SK-N-SH treated with all-trans-retinoic acid at 6 μM for 48 hours (cell line): ENCODE data around the gene TRMT13.

Experiments used
- CSDC2 ChIP-seq: fragments of 250-450 bp; sonication (Bioruptor Pico); IDR thresholded peaks from 2 replicates; pipeline ENCODE4 v1.5.0; 2020; ENCODE audit warnings: mild to moderate bottlenecking, moderate library complexity
- RARB ChIP-seq: fragments of 250-450 bp; sonication (Bioruptor Pico); IDR thresholded peaks from 2 replicates; pipeline ENCODE4 v1.8.0; 2021; ENCODE audit warnings: mild to moderate bottlenecking, moderate library complexity
- ZFP30 ChIP-seq: fragments of 450-650 bp; formaldehyde crosslinking; IDR thresholded peaks from 2 replicates; pipeline ENCODE4 v1.5.0; 2022; ENCODE audit warnings: mild to moderate bottlenecking, moderate library complexity
- TF ChIP-seq, protein P1 (sequence below): fragments of 250-450 bp; sonication (Bioruptor Pico); IDR thresholded peaks from 2 replicates; pipeline ENCODE4 v1.8.0; 2020; ENCODE audit warnings: mild to moderate bottlenecking, moderate library complexity, borderline replicate concordance
- TF ChIP-seq, protein P2 (sequence below): fragments of 250-450 bp; sonication (Bioruptor Pico); IDR thresholded peaks from 2 replicates; pipeline ENCODE4 v1.5.1; 2020; ENCODE audit warnings: low read depth, mild to moderate bottlenecking, moderate library complexity
- TF ChIP-seq, protein P3 (sequence below): fragments of 250-450 bp; sonication (Bioruptor Pico); IDR thresholded peaks from 2 replicates; pipeline ENCODE4 v1.5.1; 2021; ENCODE audit warnings: mild to moderate bottlenecking, moderate library complexity

GRCh38 chr1:100134872-100135271 lies 1.9 kb downstream of the TRMT13 start:
- TF ChIP-seq CSDC2 (CRISPR knock-in tag), result no peak
- TF ChIP-seq, protein P1, sequence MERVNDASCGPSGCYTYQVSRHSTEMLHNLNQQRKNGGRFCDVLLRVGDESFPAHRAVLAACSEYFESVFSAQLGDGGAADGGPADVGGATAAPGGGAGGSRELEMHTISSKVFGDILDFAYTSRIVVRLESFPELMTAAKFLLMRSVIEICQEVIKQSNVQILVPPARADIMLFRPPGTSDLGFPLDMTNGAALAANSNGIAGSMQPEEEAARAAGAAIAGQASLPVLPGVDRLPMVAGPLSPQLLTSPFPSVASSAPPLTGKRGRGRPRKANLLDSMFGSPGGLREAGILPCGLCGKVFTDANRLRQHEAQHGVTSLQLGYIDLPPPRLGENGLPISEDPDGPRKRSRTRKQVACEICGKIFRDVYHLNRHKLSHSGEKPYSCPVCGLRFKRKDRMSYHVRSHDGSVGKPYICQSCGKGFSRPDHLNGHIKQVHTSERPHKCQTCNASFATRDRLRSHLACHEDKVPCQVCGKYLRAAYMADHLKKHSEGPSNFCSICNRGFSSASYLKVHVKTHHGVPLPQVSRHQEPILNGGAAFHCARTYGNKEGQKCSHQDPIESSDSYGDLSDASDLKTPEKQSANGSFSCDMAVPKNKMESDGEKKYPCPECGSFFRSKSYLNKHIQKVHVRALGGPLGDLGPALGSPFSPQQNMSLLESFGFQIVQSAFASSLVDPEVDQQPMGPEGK (CRISPR knock-in tag), result no peak
- TF ChIP-seq RARB (CRISPR knock-in tag), result no peak
- TF ChIP-seq, protein P2, sequence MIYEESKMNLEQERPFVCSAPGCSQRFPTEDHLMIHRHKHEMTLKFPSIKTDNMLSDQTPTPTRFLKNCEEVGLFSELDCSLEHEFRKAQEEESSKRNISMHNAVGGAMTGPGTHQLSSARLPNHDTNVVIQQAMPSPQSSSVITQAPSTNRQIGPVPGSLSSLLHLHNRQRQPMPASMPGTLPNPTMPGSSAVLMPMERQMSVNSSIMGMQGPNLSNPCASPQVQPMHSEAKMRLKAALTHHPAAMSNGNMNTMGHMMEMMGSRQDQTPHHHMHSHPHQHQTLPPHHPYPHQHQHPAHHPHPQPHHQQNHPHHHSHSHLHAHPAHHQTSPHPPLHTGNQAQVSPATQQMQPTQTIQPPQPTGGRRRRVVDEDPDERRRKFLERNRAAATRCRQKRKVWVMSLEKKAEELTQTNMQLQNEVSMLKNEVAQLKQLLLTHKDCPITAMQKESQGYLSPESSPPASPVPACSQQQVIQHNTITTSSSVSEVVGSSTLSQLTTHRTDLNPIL (CRISPR knock-in tag), result no peak
- TF ChIP-seq ZFP30 (CRISPR knock-in tag), result no peak
- TF ChIP-seq, protein P3, sequence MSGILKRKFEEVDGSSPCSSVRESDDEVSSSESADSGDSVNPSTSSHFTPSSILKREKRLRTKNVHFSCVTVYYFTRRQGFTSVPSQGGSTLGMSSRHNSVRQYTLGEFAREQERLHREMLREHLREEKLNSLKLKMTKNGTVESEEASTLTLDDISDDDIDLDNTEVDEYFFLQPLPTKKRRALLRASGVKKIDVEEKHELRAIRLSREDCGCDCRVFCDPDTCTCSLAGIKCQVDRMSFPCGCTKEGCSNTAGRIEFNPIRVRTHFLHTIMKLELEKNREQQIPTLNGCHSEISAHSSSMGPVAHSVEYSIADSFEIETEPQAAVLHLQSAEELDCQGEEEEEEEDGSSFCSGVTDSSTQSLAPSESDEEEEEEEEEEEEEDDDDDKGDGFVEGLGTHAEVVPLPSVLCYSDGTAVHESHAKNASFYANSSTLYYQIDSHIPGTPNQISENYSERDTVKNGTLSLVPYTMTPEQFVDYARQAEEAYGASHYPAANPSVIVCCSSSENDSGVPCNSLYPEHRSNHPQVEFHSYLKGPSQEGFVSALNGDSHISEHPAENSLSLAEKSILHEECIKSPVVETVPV (CRISPR knock-in tag), result no peak
